ENCODE measurements around the gene SLC7A6OS. TPM values are rescaled to one million over a fixed set of nuclear protein-coding genes. Genes with fewer than 3 reads are reported as not detected.

SLC7A6OS gene
- total RNA-seq, 1 experiment from 2014 or later: 25.3 TPM

DNA sequence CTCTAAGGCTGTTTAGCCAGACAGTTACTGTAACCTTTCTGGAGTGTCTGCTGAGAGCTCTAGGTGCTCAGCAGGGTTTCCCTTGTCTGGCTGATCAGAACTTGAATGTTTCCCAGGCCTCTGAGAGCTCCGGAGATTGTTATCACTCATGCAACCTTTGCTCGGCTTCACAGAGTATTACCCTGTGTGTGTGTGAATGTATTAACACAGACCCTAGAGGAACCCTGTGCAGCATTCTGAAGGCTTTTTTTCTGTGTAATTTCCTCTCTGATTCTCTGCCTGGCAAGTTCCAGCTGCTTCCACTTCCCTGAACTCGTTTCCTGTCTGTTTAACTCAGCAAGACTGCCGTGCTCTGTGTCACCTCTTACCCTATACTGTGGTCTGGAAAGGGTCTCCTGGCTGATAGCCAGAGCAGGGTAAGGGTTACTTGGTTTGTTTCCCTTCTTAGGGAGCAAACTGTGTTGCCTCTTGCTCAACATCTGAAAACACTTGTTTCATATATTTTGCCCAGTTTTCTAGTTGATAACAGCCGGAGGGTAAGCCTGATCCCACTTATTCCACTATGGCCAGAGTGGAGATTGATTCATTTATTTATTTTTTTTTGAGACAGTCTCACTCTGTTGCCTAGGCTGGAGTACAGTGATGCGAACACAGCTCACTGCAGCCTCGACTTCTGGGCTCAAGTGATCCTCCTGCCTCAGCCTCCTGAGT, 21.8 kb upstream of the SLC7A6OS start:
- intact Hi-C loops (cut with micrococcal nuclease; ENCODE audit: unreplicated experiment): no loop called here
- H3K4me3 ChIP-seq (ENCODE audit: low read depth, low read length, poor library complexity, severe bottlenecking): no peak overlapping the region
- ChIA-PET POLR2A (ENCODE audit: low non-redundant PET) (no interaction called here), CTCF (interaction anchor here (1.0 to 1.3 kb wide), 2 partner anchors 68 to 71 kb away, joined by 3 to 4 read pairs; partner anchors contain the start of gene SLC7A6)
- H3K4me1 ChIP-seq (ENCODE audit: insufficient read depth, low read length, poor library complexity, severe bottlenecking): peaks cover 28% of the 10 kb centered on the region
- TF ChIP-seq, protein P1, sequence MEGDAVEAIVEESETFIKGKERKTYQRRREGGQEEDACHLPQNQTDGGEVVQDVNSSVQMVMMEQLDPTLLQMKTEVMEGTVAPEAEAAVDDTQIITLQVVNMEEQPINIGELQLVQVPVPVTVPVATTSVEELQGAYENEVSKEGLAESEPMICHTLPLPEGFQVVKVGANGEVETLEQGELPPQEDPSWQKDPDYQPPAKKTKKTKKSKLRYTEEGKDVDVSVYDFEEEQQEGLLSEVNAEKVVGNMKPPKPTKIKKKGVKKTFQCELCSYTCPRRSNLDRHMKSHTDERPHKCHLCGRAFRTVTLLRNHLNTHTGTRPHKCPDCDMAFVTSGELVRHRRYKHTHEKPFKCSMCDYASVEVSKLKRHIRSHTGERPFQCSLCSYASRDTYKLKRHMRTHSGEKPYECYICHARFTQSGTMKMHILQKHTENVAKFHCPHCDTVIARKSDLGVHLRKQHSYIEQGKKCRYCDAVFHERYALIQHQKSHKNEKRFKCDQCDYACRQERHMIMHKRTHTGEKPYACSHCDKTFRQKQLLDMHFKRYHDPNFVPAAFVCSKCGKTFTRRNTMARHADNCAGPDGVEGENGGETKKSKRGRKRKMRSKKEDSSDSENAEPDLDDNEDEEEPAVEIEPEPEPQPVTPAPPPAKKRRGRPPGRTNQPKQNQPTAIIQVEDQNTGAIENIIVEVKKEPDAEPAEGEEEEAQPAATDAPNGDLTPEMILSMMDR (conservative IDR thresholded peaks at IDR 0.05; ENCODE audit: low read depth, low read length): no peak
- TF ChIP-seq EZH2 (IDR thresholded peaks at IDR 0.05; ENCODE audit: borderline replicate concordance, low read depth, low read length, poor library complexity, severe bottlenecking): no peak
- H3K27me3 ChIP-seq (replicated peaks; ENCODE audit: insufficient read depth, low read depth, low read length, poor library complexity): no peaks in the 10 kb centered on the region
- H3K27ac ChIP-seq (ENCODE audit: low read depth, low read length, poor library complexity, severe bottlenecking): peak overlapping the region; percentile 47
- BruUV-seq (replicated peaks): no TSS peak
- no peaks in the 10 kb centered on the region for H3K9me3 ChIP-seq (ENCODE audit: low read depth, low read length, poor library complexity, severe bottlenecking)
- peak; percentile 71 for DNase-seq (ENCODE audit: low spot score)
- peaks cover 10% of the 10 kb centered on the region for H3K36me3 ChIP-seq (ENCODE audit: insufficient read depth, low read length, poor library complexity, severe bottlenecking)

DNA sequence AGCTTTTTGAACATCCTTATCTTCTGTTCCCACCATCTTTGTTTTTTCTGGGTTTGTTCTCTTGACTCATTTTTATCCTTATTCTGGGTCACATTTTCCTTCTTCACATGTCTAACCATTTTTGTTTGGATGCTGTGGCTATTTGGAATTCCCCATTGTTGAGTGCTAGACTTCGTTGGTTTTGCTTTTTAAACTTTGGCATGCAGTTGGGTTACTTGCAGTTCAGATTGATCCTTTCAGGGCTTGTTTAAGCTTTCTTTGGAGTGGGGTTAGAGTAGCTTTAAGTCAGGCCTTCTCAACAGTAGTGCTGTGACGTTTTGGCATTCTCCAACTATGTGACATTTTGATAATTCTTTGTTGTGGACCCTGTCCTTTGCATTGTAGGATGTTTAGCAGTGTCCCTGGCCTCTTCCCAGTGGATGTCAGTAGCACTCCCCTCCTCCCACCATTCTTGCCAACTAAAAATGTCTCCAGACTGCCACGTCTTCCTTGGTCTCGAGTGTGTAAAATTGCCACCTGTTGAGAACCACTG, 21.2 kb upstream of the SLC7A6OS start:
- Histone ChIP-seq H3K27me3 (replicated peaks; ENCODE audit: insufficient read depth, low read depth, low read length, poor library complexity) (no peaks in the 10 kb centered on the region), H3K27ac (ENCODE audit: low read depth, low read length, poor library complexity, severe bottlenecking) (peak overlapping the region; percentile 47), H3K36me3 (ENCODE audit: insufficient read depth, low read length, poor library complexity, severe bottlenecking) (peaks cover 5% of the 10 kb centered on the region), H3K9me3 (ENCODE audit: low read depth, low read length, poor library complexity, severe bottlenecking) (no peaks in the 10 kb centered on the region), H3K4me1 (ENCODE audit: insufficient read depth, low read length, poor library complexity, severe bottlenecking) (peaks cover 28% of the 10 kb centered on the region), H3K4me3 (ENCODE audit: low read depth, low read length, poor library complexity, severe bottlenecking) (no peak overlapping the region)
- BruUV-seq (replicated peaks): no TSS peak
- ChIA-PET POLR2A (ENCODE audit: low non-redundant PET) (no interaction called here), CTCF (interaction anchor here (0.5 to 1.3 kb wide), 3 partner anchors 68 to 309 kb away, joined by 3 to 4 read pairs (median 3); partner anchors contain the start of gene SLC7A6)
- intact Hi-C loops (cut with micrococcal nuclease; ENCODE audit: unreplicated experiment): no loop called here
- DNase-seq (ENCODE audit: low spot score): no peak
- TF ChIP-seq EZH2 (IDR thresholded peaks at IDR 0.05; ENCODE audit: borderline replicate concordance, low read depth, low read length, poor library complexity, severe bottlenecking): no peak
- TF ChIP-seq, protein P1 (conservative IDR thresholded peaks at IDR 0.05; ENCODE audit: low read depth, low read length): no peak

DNA sequence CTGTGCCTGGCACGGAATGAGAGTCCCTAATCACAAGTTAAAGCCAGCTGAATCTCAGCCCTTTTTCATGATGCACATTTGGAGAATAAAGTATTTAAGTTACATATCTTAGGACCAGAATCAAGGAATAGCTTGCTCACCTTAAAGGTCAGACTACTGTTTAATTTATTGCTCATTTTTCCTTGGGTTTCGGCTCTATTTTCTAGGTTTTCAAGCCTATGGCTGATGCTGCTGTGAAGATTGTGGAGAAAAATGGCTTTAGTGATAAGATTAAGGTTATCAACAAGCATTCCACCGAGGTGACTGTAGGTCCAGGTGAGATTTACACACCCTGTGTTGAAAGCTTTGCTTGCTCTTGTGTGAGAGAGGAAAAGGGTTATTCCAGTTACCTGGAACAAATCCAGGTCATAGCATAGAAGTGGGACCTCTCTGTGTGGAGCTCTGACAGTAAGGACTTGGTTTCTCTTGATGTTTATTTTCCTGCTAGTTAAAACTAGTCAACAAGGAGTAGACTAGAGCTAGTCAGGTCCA, 18.2 kb upstream of the SLC7A6OS start:
- TF ChIP-seq EZH2 (IDR thresholded peaks at IDR 0.05; ENCODE audit: borderline replicate concordance, low read depth, low read length, poor library complexity, severe bottlenecking): no peak
- TF ChIP-seq, protein P1 (conservative IDR thresholded peaks at IDR 0.05; ENCODE audit: low read depth, low read length): no peak
- ChIA-PET POLR2A (ENCODE audit: low non-redundant PET) (no interaction called here), CTCF (no interaction called here)
- H3K9me3 ChIP-seq (ENCODE audit: low read depth, low read length, poor library complexity, severe bottlenecking): no peaks in the 10 kb centered on the region
- no peak overlapping the region for H3K4me3 ChIP-seq (ENCODE audit: low read depth, low read length, poor library complexity, severe bottlenecking)
- peaks cover 18% of the 10 kb centered on the region for H3K4me1 ChIP-seq (ENCODE audit: insufficient read depth, low read length, poor library complexity, severe bottlenecking)
- BruUV-seq (replicated peaks): no TSS peak
- peaks cover 17% of the 10 kb centered on the region for H3K36me3 ChIP-seq (ENCODE audit: insufficient read depth, low read length, poor library complexity, severe bottlenecking)
- no peak overlapping the region for H3K27ac ChIP-seq (ENCODE audit: low read depth, low read length, poor library complexity, severe bottlenecking)
- intact Hi-C loops (cut with micrococcal nuclease; ENCODE audit: unreplicated experiment): loop anchor here (2.0 to 10.0 kb wide), 3 partner anchors 64 to 234 kb away; partner anchors contain the start of gene SLC7A6
- H3K27me3 ChIP-seq (replicated peaks; ENCODE audit: insufficient read depth, low read depth, low read length, poor library complexity): no peaks in the 10 kb centered on the region
- DNase-seq (ENCODE audit: low spot score): no peak
